GM21529 (cell line): ENCODE data around the gene MGAT2.
A peak's percentile ranks its signal among the peaks of the same experiment; 100 is the strongest.
"Not testable (repeated sequence)": the region's sequence is repeated elsewhere in the genome, so short reads cannot be mapped to it uniquely, and the experiment has no call there.

Source experiments
- ATAC-seq: cut with Tn5 transposase; IDR thresholded peaks from one replicate; pipeline ENCODE4 v1.9.1; 2021; ENCODE audit not compliant: unreplicated experiment

The MGAT2 gene

DNA sequence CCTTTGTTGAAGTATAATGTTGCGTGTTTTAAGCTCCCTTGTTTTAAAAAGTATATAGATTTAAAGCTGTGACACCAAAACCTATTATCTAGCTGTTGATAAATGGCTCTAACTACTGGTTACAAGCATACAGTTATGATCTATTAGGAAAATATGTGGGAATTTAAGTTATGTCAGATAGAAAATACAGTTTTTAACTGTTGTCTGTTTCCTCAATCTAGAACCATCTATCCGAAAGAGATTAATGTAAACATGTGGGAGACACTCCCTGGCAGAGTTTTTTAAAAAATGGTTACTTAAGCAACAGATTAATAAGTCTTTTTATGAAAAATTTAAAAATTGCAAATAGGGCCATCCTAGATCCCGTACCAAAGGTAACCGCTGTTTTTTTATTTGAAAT is 8.3 kb upstream of the MGAT2 start:
- ATAC-seq: no peak

DNA sequence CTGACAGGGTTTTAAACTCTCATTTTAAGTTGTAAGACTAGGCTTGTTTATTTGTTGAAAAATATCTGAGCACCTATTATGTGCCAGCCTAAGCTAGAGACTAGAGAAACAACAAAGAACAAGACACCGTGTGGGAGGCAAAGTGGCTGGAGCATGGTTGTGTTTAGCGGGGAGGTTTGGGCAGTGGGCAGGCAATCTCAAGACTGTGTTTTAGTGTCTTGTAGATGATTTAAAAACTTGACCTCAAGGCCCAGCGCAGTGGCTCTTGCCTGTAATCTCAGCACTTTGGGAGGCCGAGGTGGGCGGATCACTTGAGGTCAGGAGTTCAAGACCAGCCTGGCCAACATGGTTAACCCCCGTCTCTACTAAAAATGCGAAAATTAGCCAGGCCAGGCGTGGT is 7.9 kb upstream of the MGAT2 start:
- no peak for ATAC-seq

DNA sequence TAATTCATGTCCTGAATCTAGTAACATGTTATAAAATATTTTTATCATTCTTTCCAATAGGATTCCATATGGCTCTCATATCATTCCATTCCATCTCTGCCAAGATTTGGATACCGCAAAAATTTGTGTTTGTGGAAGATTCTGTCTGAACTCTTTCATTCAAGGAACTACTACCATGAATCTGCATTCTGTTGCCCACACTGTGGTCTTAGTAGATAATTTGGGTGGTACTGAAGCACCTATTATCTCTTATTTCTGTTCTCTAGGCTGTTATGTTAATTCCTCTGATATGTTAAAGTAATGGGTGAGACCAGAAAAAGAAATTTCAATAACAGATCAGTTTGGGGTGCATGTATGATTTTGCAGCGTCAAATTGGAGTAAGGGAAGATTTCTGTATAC is 6.4 kb upstream of the MGAT2 start:
- no peak for ATAC-seq

DNA sequence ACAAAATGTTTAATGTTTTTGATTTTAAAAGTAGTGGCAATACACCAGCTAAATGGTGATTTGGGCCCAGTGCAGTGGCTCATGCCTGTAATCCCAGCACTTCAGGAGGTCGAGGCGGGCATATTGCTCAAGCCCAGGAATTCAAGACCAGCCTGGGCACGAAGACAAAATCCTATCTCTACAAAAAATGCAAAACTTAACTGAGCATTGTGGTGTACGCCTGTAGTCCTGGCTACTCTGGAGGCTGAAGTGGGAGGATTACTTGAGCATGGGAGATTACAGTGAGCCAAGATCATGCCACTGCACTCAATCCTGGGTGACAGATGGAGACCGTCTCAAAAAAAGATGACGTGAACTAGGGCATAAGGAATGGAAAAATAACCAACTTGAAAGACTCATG is 4.8 kb upstream of the MGAT2 start:
- no peak for ATAC-seq

DNA sequence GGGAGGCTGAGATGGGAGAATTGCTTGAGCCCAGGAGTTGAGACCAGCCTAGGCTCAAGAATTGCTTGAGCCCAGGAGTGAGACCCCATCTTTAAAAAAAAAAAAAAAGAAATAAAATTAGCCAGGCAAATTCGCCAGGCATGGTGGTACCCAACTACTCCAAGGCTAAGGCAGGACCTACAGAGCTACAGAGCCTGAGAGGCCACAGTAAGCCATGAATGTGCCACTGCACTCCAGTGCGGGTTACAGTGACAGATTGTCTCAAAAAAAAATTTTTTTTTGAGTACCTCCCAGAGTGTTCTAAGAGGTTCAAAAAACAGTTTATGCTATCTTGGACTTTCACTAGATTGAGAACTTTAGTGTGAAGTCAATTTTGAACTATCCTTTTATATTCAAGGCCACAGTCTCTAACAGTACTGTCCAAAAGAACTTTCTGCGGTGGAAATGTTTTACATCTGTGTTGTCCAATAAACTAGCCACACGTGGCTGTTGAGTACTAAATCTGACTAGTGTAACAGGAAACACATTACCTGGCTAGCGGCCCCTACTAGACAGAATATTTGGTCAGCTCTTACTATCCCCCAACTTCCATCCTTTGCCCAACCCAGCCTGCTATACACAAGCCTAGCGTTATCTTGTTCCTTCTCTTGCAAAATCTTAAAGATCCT is 2.6 kb upstream of the MGAT2 start:
- no peak for ATAC-seq

DNA sequence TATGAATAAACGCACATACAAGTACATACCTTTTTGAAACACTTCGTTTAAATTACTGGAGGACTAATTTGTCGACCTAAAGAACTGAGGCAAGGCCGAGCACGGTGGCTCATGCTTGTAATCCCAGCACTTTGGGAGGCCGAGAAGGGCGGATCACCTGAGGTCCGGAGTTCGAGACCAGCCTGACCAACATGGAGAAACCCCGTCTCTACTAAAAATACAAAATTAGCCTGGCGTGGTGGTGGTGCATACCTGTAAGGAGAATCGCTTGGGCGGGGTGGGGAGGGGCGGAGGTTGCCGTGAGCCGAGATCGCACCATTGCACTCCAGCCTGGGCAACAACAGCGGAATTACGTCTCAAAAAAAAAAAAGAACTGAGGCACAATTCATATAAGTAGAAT is 1.3 kb upstream of the MGAT2 start:
- ATAC-seq: not testable (repeated sequence)

DNA sequence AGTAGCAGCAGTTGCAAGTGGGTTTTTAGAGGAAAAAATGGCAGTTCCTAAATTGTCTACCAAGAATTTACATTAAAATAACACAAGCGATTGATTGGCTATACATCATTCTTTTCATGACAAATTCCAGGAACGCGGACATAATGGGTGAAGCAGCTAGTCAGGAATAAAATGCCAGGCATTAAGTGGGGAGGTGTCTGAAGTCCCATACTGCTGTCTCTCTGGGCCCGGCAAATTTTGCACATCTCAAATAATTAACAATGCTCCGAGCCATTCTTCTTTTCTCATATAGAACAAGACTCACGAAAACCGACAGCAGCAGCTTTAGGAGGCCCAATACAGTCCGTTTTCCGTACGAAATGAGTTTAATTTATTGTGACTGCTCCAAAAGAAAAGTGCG is 869 bp upstream of the MGAT2 start:
- no peak for ATAC-seq

DNA sequence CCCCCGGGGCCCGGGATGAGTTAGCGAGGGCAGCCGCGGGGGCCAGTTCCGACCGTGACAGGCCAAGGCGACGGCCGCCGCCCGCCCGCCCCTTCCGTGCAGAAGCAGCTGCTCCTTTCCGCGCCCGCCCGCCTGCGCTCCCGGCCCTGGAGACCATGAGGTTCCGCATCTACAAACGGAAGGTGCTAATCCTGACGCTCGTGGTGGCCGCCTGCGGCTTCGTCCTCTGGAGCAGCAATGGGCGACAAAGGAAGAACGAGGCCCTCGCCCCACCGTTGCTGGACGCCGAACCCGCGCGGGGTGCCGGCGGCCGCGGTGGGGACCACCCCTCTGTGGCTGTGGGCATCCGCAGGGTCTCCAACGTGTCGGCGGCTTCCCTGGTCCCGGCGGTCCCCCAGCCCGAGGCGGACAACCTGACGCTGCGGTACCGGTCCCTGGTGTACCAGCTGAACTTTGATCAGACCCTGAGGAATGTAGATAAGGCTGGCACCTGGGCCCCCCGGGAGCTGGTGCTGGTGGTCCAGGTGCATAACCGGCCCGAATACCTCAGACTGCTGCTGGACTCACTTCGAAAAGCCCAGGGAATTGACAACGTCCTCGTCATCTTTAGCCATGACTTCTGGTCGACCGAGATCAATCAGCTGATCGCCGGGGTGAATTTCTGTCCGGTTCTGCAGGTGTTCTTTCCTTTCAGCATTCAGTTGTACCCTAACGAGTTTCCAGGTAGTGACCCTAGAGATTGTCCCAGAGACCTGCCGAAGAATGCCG is 699 bp downstream of the MGAT2 start:
- ATAC-seq: peak; percentile 33

DNA sequence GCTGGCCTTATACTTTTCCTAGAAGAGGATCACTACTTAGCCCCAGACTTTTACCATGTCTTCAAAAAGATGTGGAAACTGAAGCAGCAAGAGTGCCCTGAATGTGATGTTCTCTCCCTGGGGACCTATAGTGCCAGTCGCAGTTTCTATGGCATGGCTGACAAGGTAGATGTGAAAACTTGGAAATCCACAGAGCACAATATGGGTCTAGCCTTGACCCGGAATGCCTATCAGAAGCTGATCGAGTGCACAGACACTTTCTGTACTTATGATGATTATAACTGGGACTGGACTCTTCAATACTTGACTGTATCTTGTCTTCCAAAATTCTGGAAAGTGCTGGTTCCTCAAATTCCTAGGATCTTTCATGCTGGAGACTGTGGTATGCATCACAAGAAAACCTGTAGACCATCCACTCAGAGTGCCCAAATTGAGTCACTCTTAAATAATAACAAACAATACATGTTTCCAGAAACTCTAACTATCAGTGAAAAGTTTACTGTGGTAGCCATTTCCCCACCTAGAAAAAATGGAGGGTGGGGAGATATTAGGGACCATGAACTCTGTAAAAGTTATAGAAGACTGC is 1.5 kb downstream of the MGAT2 start:
- ATAC-seq: no peak

DNA sequence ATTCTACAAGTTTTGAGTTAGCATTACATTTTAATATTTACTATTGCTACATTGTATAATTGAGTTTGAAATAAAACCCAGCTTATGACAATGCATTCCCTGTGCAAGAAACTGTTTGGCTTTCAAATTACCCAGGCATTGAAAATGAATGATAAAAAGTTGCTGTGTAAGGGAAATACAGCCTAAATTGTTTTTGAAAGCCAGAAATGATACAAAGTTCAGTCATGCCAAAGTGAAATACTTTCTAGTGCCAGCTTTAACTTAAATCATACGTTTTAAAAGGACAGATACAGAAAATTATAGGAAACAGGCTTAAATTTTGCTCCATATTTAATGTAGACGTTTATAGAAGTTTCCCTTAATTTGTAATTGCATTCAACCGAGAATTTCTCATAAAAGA is 2.8 kb downstream of the MGAT2 start:
- ATAC-seq: no peak

DNA sequence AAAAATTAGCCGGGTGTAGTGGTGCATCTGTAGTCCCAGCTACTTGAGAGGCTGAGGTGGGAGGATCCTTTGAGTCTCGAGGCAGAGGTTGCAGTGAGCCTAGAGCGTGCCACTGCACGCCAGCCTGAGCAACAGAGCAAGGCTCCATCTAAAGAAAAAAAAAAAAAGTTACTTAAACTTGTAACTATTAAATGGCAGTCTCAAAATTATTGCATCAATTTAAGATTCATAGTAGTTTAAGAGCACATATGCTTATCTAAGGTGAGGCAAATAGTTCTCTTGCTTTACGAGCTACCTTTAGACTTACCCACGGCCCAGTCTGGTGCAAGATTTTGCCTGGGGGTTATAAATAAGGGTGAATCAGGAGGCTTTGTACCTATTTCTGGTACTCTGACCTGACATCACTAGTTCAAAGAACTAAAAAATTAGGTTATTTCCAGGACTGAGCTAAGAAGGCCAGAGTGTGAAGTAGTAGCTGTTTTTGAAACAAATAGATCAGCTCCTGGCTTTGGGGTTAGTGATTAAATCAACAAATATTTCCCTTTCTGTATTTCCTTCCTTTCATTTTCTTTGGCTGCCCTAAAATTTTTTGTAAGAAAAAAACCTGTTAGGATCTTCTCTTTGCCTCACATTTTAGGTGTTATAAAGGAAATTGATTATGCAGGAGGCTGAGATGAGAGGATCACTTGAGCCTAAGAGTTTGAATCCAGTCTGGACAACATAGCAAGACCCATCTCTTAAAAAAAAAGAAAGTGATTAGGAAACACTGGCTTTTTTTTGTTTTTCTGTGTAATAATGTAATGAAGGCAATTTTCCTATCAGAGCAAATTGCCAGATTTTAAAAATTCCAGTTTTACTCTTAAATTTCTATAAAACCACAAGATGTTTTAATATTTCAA is 3.6 kb downstream of the MGAT2 start:
- no peak for ATAC-seq

DNA sequence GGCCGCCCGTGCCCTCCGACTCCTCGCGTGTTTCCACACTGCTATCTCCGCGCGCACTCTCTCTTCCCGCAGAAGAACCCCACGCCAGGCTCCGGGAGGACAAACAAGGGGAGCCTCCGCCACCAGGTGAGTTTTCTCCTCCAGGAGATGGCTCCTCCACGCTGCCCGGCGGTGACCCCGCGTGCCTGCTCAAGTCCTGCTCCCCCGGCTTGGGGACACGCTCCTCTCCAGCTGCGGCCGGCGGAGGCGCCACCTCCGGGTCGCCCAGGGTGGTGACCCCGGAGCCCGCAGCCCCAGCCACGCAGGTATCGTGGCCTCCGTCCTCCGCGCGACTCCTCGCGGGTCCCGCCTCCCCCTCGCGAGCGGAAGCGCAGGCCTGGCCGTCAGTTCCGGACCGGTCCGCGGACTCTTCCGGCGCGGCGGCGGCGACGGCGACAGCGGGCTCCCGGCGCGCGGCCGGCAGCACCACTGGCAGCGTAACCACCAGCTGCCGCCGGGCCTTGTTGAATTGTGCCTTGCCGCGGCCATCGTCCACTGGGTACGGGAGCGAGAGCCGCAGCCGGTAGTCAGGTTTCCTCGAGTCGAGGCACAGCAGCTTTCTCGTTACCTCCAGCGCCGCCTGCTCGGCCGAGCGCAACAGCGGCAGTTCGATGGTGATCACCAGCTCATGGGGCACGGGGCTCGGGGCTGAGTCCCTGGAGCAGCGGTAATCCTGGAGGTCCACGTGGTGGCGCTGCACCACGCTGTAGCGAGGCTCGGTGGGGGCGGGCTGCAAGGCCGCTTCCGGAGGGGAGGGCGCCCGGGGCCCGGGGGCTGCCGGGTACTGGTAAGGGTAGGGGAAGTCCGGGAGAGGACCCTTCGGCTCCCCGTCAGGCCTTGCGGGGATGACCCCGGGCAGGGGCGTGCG is 13.3 kb downstream of the MGAT2 start:
- peak; percentile 74 for ATAC-seq

DNA sequence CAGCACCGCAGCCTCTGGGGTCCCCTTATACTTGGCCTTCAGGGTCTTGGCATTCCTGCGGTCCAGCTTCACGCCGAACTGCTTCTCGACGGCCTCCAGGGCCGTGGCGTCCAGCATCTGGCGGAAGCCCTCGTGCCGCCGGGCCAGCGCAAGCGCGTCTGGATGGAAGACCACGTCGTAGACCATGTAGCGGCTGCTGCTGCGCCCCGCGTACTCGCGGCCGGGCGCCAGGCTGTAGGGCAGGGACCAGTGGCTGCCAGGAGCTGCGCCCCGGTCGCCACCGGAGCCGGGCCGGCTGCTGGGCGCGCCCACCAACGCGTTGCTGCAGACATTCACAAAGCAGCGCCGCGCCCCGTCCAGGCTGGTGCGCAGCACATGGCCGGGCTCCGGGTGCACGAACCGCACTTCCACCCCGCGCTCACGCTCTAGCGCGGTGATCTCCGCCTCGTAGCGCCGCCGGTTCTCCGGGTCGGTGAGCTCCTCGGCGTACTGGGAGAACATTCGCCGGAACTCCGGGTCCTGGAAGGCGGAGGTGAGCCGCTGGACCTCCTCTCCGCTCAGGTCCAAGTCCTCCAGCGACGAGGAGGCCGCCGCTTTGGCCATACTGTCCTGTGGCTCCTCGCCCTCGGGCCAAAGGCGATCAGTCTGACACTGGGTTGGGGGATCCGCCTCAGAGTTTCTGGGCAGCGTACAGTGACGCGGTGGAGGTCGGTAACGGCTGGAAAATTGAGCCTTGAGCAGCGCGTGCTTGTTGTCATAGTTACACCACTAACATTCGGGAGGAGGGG is 14.1 kb downstream of the MGAT2 start, which contains the start of gene DNAAF2:
TSS of gene DNAAF2 (minus strand) at position 698 of the 788 bp plus-strand sequence. CDS start at position 603, 95 bp downstream.
- ATAC-seq: peak; percentile 27

DNA sequence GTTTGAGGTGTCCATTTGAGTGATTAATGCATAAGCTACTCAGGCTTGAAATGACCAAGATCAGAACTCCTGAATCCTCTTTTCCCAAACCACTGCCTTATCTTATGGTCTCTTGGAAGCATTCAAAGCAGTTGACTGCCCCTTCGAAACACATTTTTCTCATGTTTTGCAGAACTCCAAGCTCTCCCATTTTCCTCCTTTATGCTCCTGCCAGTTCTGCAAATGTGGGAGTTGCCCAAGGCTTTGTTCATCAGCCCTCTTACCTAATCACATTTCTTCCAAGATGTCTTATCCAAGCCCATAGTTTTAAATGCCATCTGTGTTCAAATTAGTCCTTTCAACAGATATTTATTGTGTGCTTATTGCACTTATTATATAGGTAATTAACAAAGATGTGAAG is 16.3 kb downstream of the MGAT2 start:
- no peak for ATAC-seq

DNA sequence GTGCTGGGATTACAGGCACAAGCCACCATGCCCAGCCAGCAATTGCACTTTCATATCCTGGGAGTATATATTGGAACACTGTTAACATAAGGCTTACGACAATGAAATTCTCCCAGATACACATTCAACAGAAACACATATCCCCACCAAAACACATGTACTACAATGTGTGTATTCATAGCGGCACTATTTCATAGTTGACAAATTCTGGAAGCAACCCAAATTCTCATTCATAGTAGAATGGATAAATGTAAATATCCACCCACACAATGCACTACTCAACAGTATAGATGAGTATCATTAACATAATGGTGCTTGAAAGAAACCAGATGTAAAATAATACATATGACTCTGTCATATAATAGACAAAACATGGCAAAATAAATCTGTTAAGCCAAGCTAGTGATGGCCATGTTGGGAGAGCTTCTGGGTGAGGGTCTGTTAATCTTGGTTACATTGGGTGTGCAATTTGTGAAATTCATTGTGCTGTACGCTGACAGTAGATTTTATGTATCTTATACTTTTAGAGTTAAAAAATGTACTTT is 17.0 kb downstream of the MGAT2 start:
- no peak for ATAC-seq

DNA sequence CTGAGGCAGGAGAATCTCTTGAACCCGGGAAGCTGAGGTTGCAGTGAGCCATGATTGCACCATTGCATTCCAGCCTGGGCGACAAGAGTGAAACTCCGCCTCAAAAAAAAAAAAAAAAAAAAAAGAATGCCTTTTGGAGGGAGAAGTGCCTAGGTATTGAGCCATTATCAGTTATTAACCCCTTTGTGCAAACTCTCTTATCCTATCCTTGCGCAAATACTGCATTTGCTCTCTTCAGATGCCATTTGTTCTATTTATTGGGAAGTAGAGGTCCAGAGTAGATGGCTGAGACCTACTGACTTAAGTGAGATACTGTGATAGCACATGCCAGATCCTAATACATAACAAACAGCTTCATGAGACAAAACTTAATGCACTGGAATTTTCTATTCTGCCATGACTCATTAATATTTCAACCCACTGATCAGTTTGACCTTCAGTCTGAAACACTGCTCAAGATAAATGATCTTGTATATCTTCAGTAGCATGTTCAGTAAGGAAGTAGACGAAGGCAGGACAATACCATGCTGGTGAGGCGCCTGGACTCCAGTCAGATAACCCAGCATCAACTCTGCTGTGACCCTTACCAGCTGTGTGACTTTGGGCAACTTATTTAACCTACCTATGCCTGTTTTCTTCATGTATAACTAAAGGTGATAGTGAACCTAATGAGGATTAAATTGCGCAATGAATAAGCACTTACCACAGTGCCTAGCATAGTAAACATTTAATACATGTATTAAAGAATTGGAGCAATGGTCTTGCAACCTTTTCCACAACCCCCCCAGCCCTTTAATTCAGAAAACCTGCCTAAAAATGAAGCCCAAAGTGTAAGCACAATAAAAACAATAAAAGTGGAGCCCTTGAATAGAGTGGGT is 20.2 kb downstream of the MGAT2 start:
- ATAC-seq: no peak

DNA sequence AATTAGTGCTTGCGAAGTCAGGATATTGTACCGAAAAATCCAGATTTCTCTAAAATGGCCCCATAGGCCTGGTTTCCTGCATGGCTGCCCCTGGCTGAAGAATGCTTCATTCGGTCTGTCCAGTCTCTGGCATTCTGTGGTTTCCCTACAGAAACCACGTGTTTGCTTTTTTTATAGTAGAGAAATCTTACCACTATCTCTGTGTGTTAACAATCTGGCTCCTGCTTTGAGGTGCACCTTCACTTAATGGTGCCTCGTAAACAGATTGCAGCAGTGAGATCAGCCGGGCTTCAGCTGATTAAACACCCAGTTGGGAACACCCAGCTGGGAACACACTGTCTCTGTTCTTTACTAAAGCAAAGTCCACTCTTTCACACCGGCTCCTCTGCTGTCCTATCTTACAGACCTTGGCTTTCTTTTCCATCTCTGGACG is 21.1 kb downstream of the MGAT2 start:
- peak; percentile 51 for ATAC-seq

DNA sequence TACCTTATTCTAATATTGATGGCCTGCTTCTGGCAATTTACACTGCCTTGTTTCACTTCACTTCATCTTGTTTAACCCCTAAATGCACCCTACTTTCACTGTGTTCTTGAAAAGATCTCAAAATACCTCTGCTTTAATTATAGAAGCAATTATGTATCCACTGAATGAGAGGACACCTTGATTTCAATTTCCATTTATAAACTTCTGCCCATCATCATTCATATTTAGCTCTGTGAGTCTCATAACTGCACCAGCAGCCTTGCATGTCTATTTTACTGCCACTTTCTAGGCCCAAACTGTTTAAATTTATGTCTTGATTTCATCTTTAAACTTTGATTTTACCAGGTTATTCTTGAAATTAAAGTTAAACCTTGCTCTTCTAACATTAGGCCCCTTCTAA is 21.6 kb downstream of the MGAT2 start:
- peak; percentile 9 for ATAC-seq
